Karpas-422 (cell line): Measurements from ENCODE around the gene C1RL. TPM values are rescaled to one million over a fixed set of nuclear protein-coding genes. Genes with fewer than 3 reads are reported as not detected.

ENCODE experiments used
- DNase-seq: peaks from one replicate; pipeline ENCODE4 v3.0.0-alpha.2; 2015
- H2AFZ ChIP-seq: fragments of 200-600 bp; sonication (generic); 2 replicates; pipeline ENCODE4 v1.6.1; 2014; ENCODE audit warnings: antibody characterized with exemption, low read length, mixed read lengths
- H3K27ac ChIP-seq: fragments of 200-600 bp; sonication (generic); 2 replicates; pipeline ENCODE4 v1.5.1; 2014; ENCODE audit warnings: mild to moderate bottlenecking, low read length, moderate library complexity
- H3K27me3 ChIP-seq: fragments of 200-600 bp; sonication (generic); 2 replicates; pipeline ENCODE4 v1.6.1; 2014; ENCODE audit warnings: low read length, mixed read lengths
- H3K36me3 ChIP-seq: fragments of 200-600 bp; sonication (generic); 2 replicates; pipeline ENCODE4 v1.6.1; 2014; ENCODE audit warnings: low read length, mixed read lengths; ENCODE audit not compliant: insufficient read depth
- H3K4me1 ChIP-seq: fragments of 200-600 bp; sonication (generic); 2 replicates; pipeline ENCODE4 v1.6.1; 2014; ENCODE audit warnings: mild to moderate bottlenecking, low read length, mixed read lengths
- H3K4me2 ChIP-seq: fragments of 200-600 bp; sonication (generic); 2 replicates; pipeline ENCODE4 v1.6.1; 2014; ENCODE audit warnings: low read length, low read depth, mild to moderate bottlenecking; ENCODE audit not compliant: poor library complexity, severe bottlenecking
- H3K4me3 ChIP-seq: fragments of 200-600 bp; sonication (generic); 2 replicates; pipeline ENCODE4 v1.5.1; 2014; ENCODE audit warnings: mild to moderate bottlenecking, antibody characterized with exemption, low read length, mixed read lengths
- H3K79me2 ChIP-seq: fragments of 200-600 bp; sonication (generic); 2 replicates; pipeline ENCODE4 v1.6.1; 2014; ENCODE audit warnings: mild to moderate bottlenecking, low read length, mixed read lengths
- H3K9ac ChIP-seq: fragments of 200-600 bp; sonication (generic); 2 replicates; pipeline ENCODE4 v1.6.0; 2014; ENCODE audit warnings: low read length
- H3K9me2 ChIP-seq: fragments of 200-600 bp; sonication (generic), shearing (Covaris generic); replicated peaks from 2 replicates; pipeline ENCODE4 v1.6.0; 2014; ENCODE audit warnings: mild to moderate bottlenecking, low read length, moderate library complexity; ENCODE audit not compliant: insufficient read depth
- H3K9me3 ChIP-seq: fragments of 300-700, 200-600 bp; sonication (generic); 2 replicates; pipeline ENCODE4 v1.6.1; 2014; ENCODE audit warnings: low read length, mixed read lengths
- H4K20me1 ChIP-seq: fragments of 200-600 bp; sonication (generic); 2 replicates; pipeline ENCODE4 v1.6.1; 2014; ENCODE audit warnings: mild to moderate bottlenecking, antibody characterized with exemption, low read length, low read depth; ENCODE audit not compliant: insufficient read depth
- total RNA-seq: library from RNA; depleted of rRNA; stranded (reverse); fragments of >200 nt; shearing (Covaris generic); gene quantifications from 2 replicates; pipeline ENCODE4 v1.2.3, GENCODE V29; 2014; ENCODE audit warnings: low replicate concordance

C1RL gene
- total RNA-seq, 1 experiment from 2014 or later: 81.5 TPM

GRCh38 chr12:7131502-7131866, 22.5 kb upstream of the C1RL start:
- Histone ChIP-seq H3K79me2 (no peaks in the 10 kb centered on the region), H3K27ac (no peak overlapping the region), H2AFZ (no peak overlapping the region), H3K27me3 (no peaks in the 10 kb centered on the region), H3K9me2 (no peaks in the 10 kb centered on the region), H3K9ac (peak overlapping the region; percentile 78), H4K20me1 (0 out of 2 replicates have a peak, but pooled peaks cover 8% of the 10 kb centered on the region), H3K4me1 (peaks cover 21% of the 10 kb centered on the region), H3K4me2 (peak overlapping the region; percentile 83), H3K9me3 (no peaks in the 10 kb centered on the region), H3K36me3 (no peaks in the 10 kb centered on the region), H3K4me3 (peak overlapping the region; percentile 74; the same call in 1 of the 2 replicates)
- peak; percentile 56 for DNase-seq

GRCh38 chr12:7130701-7131501, 21.9 kb upstream of the C1RL start:
- H3K27ac ChIP-seq: no peak overlapping the region
- H4K20me1 ChIP-seq: 0 out of 2 replicates have a peak, but pooled peaks cover 8% of the 10 kb centered on the region
- peak overlapping the region; percentile 83 for H3K4me2 ChIP-seq
- H3K4me3 ChIP-seq: peak overlapping the region; percentile 74
- H3K4me1 ChIP-seq: peaks cover 21% of the 10 kb centered on the region
- no peaks in the 10 kb centered on the region for H3K9me2 ChIP-seq
- no peaks in the 10 kb centered on the region for H3K27me3 ChIP-seq
- no peaks in the 10 kb centered on the region for H3K9me3 ChIP-seq
- no peaks in the 10 kb centered on the region for H3K79me2 ChIP-seq
- no peaks in the 10 kb centered on the region for H3K36me3 ChIP-seq
- peak overlapping the region; percentile 78 for H3K9ac ChIP-seq
- DNase-seq: peak; percentile 75
- H2AFZ ChIP-seq: no peak overlapping the region

- Histone ChIP-seq H3K9me2 (no peaks in the 10 kb centered on the region), H3K27ac (no peak within 1 kb of the TSS), H3K79me2 (no peaks in the 10 kb centered on the region), H3K36me3 (no peaks in the 10 kb centered on the region), H3K4me3 (peak within 1 kb of the TSS; percentile 74), H3K9ac (peak within 1 kb of the TSS; percentile 78), H2AFZ (peak within 1 kb of the TSS; percentile 89), H3K4me2 (peak within 1 kb of the TSS; percentile 83), H4K20me1 (0 out of 2 replicates have a peak, but pooled peaks cover 8% of the 10 kb centered on the region), H3K4me1 (peaks cover 21% of the 10 kb centered on the region), H3K27me3 (no peaks in the 10 kb centered on the region), H3K9me3 (no peaks in the 10 kb centered on the region)
- DNase-seq: peak; percentile 94
Observed at GRCh38 chr12:7129872-7130691, 21.1 kb upstream of the C1RL start, which contains the start of gene CLSTN3. CLSTN3 (plus strand) TSS chr12:7130371; CDS start chr12:7130649, 278 bp downstream.

- Histone ChIP-seq H2AFZ (peak overlapping the region; percentile 89), H3K79me2 (no peaks in the 10 kb centered on the region), H3K36me3 (no peaks in the 10 kb centered on the region), H3K4me2 (peak overlapping the region; percentile 83), H3K9me3 (no peaks in the 10 kb centered on the region), H4K20me1 (0 out of 2 replicates have a peak, but pooled peaks cover 8% of the 10 kb centered on the region), H3K9ac (peak overlapping the region; percentile 78), H3K4me1 (peaks cover 21% of the 10 kb centered on the region), H3K9me2 (no peaks in the 10 kb centered on the region), H3K27ac (no peak overlapping the region), H3K27me3 (no peaks in the 10 kb centered on the region), H3K4me3 (peak overlapping the region; percentile 74)
- no peak for DNase-seq
Observed at GRCh38 chr12:7129287-7129871, 20.4 kb upstream of the C1RL start.

GRCh38 chr12:7128681-7129286, 19.8 kb upstream of the C1RL start, which contains the start of gene RBP5:
RBP5 (minus strand) TSS chr12:7128889; CDS start chr12:7128775, 114 bp downstream.
- no peaks in the 10 kb centered on the region for H3K79me2 ChIP-seq
- peak within 1 kb of the TSS; percentile 78 for H3K9ac ChIP-seq
- H3K36me3 ChIP-seq: no peaks in the 10 kb centered on the region
- DNase-seq: no peak
- 0 out of 2 replicates have a peak, but pooled peaks cover 8% of the 10 kb centered on the region for H4K20me1 ChIP-seq
- no peaks in the 10 kb centered on the region for H3K27me3 ChIP-seq
- peak within 1 kb of the TSS; percentile 89 for H2AFZ ChIP-seq
- peak within 1 kb of the TSS; percentile 83 for H3K4me2 ChIP-seq
- no peaks in the 10 kb centered on the region for H3K9me2 ChIP-seq
- no peaks in the 10 kb centered on the region for H3K9me3 ChIP-seq
- peaks cover 21% of the 10 kb centered on the region for H3K4me1 ChIP-seq
- H3K27ac ChIP-seq: no peak within 1 kb of the TSS
- H3K4me3 ChIP-seq: peak within 1 kb of the TSS; percentile 74

- no peak overlapping the region for H3K4me3 ChIP-seq
- H3K79me2 ChIP-seq: no peaks in the 10 kb centered on the region
- H3K4me2 ChIP-seq: no peak overlapping the region
- H3K27me3 ChIP-seq: no peaks in the 10 kb centered on the region
- DNase-seq: no peak
- H3K36me3 ChIP-seq: no peaks in the 10 kb centered on the region
- H4K20me1 ChIP-seq: 0 out of 2 replicates have a peak, but pooled peaks cover 8% of the 10 kb centered on the region
- peaks cover 21% of the 10 kb centered on the region for H3K4me1 ChIP-seq
- H3K27ac ChIP-seq: no peak overlapping the region
- H3K9me3 ChIP-seq: no peaks in the 10 kb centered on the region
- no peaks in the 10 kb centered on the region for H3K9me2 ChIP-seq
- H2AFZ ChIP-seq: no peak overlapping the region
- H3K9ac ChIP-seq: no peak overlapping the region
Observed at GRCh38 chr12:7127916-7128626, 19.1 kb upstream of the C1RL start.

GRCh38 chr12:7125632-7126227, 16.7 kb upstream of the C1RL start:
- DNase-seq: no peak
- Histone ChIP-seq H3K27me3 (no peaks in the 10 kb centered on the region), H3K9ac (no peak overlapping the region), H3K9me3 (no peaks in the 10 kb centered on the region), H3K36me3 (no peaks in the 10 kb centered on the region), H3K4me1 (peaks cover 13% of the 10 kb centered on the region), H3K9me2 (no peaks in the 10 kb centered on the region), H4K20me1 (0 out of 2 replicates have a peak, but pooled peaks cover 8% of the 10 kb centered on the region), H3K4me3 (no peak overlapping the region), H3K4me2 (no peak overlapping the region), H3K27ac (no peak overlapping the region), H2AFZ (no peak overlapping the region), H3K79me2 (no peaks in the 10 kb centered on the region)
